NCI-H524 (cell line): Measurements from ENCODE around the gene ITSN1.
"Not testable (repeated sequence)": the region's sequence is repeated elsewhere in the genome, so short reads cannot be mapped to it uniquely, and the experiment has no call there.

Experiments used
- DNase-seq, 2 experiments: peaks; one replicate each; lab custom pipeline; 2025; lab: John Stamatoyannopoulos, UW

The ITSN1 gene

DNA sequence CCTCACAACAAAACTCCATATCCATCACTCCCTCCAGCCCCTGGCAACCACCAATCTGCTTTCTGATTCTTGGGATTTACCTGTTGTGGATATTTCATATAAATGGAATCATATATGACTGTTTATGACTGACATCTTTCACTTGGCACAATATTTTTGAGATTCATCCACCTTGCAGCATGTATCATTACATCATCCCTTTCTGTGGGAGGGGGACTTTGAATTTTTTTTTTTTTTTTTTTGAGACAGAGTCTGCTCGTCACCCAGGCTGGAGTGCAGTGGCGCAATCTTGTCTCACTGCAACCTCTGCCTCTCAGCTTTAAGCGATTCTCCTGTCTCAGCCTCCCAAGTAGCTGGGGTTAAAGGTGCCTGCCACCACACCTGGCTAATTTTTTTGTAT, 128.2 kb downstream of the ITSN1 start:
- no peak for DNase-seq

DNA sequence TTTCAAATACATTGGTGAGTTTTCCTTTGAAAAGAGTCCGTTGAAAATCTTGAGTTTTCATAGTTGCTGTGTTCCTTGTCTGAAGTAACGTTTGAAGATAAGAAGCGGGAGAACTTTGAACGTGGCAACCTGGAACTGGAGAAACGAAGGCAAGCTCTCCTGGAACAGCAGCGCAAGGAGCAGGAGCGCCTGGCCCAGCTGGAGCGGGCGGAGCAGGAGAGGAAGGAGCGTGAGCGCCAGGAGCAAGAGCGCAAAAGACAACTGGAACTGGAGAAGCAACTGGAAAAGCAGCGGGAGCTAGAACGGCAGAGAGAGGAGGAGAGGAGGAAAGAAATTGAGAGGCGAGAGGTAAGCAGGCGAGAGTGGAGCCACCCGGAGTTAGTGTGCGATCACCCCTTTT, 129.7 kb downstream of the ITSN1 start:
- no peak for DNase-seq

DNA sequence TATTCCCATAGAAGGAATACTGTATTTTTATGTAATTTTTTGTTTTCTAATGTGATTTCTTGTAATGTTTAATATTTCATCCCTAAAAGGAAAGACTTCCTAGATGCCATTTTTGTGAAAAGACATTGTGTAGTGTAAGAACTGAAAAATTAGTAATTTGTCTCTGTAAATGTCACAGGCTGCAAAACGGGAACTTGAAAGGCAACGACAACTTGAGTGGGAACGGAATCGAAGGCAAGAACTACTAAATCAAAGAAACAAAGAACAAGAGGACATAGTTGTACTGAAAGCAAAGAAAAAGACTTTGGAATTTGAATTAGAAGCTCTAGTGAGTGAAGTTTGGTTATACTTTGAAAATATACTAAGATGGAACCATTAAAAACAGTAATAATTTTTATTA, 132.2 kb downstream of the ITSN1 start:
- DNase-seq, result no peak

DNA sequence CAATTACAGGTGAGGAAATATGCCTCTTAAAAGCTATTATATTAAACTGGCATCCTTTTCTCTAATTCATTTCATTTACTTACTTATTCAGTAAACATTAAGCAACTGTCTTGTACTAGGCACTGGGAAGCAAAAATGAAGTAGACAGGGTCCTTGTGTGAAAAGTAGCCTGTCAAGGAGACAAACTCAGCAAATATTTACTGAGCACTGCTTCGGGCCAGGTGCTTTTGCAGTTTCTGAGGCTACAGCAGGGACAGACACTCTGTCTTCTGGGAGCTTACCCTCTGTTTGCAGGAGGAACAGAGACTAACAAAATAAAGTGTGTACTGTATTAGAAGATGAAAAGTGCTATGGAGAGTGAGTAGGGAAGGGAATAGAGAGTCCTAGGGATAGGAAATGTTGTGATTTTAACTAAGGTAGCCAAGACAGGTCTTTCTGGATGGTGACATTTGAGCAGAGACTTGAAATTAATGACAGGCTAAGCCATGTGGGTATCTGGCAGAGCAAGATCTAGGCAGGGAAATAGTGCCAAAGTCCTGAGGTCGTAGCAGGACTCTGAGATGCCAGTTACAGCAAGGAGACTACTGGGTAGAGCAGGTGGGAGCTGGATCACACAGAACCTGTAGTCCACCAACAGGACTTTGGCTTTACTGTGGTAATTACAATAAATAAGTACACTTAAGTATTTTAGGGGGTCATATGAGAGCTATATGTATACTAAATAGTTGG, 133.0 kb downstream of the ITSN1 start:
- no peak for DNase-seq

DNA sequence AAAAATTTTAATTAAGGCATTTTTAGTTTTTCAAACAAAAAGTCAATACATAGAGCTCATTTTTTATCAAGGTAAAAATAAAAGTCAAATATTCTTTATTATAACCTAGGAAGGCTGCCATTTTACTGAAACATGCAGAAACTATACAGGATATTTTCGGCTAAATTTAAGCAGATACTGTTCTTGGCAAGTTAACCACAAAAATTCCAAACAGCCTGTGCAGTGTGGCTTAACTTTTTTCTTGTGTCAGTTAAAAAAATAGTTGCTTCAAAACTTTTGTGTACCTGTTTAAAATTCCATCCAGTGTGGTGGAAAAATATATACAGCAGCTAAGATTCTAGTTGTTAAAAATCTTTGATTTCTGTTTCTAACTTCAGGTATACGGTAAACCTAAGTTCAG, 138.3 kb downstream of the ITSN1 start:
- DNase-seq, result no peak

DNA sequence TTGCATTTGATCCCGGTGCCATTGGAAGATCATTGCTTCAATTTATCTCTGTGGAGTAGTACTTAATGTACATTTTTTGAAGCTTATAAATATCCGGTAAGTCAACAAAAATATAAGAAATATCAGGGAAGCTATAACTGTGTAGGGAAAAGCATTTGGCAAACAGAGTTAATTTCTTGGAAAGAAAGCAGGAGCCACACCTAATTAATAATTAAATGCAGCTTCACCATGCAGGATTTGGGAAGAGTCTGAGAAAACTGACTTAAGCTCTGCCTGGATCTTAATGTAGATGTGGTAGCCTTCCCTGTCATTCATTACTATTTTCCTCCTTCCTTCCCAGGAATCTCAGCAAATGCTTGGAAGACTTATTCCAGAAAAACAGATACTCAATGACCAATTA, 138.8 kb downstream of the ITSN1 start:
- no peak for DNase-seq

DNA sequence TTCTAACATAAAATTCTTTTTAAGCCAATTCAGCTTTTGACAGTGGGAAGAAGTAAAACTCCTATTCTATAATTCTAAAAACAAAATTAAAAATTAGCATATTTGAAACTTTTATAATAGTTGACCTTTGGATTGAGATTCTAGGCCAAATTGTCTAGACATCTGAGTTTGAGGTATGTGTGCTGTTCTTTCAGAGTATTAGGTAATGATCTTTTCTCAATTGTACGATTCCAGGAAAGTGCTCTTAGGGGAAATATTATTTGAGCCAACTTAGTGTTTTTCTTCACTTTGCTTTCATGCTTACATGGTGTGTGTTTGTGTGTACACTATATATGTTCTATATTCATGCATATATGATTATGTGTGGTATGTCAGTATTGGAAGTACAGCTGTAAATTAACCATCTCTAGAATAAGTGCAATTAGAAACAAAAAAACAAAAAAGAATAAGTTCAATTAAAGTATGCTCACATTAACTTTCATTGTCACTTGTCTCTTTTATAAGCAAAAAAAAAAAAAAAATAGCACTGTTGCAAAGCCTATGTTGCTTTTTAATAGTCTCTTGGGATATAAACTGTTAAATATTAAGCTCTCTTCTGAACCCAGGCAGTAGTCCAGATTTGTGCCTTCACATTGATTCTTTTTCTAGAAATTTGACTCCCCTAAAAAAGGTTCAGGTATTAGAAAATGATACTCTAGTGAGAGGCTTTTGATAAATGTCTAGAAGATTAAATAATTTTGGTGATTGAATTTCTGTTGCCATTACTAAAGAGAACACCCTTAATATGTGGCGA, 141.1 kb downstream of the ITSN1 start:
- DNase-seq, result no peak

DNA sequence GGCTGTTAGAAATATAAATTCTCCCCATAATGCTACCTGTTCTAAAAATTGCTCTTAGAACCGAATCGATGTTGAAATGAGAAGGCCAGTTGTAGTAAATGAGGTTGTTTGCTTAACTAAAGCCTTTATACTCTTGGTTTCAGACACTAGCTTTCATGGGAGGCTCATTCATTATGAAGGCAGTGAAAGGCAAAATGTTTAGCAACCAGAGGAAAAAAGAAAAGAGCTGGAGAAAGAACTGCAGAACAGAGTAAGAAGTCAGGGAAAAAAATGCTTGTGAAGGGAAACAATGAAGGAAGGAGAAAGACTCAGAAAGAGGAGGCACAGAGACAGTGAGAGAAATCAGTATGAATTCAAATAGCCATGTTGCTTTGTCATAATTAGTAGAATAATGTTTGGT, 145.1 kb downstream of the ITSN1 start:
- no peak for DNase-seq

DNA sequence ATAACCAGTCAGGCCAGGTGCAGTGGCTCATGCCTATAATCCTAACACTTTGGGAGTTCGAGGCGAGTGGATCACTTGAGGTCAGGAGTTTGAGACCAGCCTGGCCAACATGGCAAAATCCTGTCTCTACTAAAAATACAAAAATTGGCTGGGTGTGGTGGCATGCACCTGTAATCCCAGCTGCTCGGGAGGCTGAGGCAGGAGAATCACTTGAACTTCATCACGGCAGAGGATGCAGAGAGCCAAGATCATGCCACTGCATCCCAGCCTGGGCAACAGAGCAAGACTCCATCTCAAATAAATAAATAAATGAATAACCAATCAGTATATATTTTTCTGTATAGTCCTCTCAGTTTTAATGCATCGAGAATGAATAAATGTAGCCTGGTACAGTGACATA, 146.1 kb downstream of the ITSN1 start:
- not testable (repeated sequence) for DNase-seq

DNA sequence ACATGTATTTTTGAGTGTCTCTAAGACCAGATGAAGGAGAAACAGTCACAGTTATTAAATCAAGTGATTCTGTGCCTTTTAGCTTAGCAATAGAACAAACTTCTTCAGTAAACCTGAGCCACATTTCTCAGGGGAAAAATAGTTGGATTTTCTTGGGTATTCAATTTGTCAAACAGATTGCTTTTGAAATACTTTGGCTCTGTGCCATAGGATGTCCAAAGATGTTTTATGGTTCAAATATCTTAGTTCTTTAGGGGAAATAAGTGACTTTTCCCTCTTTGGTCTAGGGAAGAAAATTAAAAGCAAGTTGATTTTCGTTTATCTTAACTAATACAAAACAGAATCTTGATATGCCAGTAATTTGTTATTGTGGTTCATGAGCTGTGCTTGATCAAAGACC, 147.4 kb downstream of the ITSN1 start:
- DNase-seq, result peak in 1 of 2 experiments; percentile 21

DNA sequence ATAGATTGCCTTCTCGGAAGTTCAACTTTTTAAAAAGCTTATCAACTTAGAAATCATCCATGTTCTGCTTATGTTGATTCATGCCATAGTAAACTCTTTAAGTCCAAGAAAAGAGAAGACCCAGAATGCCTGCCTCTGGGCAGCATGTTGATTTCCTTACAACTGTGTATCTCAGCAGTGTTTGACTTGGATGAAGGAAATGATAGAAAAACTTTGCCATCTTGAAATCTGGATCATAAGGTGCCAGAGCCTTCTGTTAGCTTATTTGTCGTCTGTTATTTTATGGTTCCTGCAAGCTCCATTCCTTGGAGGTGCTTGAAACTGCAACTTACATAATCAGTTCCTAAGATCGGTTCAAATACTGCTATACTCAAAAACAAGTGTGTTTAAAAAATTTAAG, 148.8 kb downstream of the ITSN1 start:
- no peak for DNase-seq

DNA sequence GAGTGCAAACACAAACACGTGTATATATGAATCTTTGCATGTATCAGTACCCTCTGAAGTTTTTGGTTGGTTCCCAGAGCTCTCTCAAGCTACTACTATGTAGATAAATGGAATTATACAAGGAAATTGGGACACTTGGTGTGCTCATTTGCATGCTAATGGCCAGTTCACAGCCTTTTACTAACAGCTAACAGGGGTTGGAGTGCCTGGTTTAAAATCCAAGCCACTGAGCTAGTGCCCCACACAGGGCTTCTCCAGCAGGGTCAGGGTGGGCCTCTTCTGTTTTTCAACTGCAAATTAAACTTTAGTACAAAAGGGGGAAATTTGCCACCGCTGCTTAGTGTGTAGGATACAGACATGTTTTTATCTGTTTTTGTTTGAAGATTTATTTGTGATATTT, 152.3 kb downstream of the ITSN1 start:
- no peak for DNase-seq

DNA sequence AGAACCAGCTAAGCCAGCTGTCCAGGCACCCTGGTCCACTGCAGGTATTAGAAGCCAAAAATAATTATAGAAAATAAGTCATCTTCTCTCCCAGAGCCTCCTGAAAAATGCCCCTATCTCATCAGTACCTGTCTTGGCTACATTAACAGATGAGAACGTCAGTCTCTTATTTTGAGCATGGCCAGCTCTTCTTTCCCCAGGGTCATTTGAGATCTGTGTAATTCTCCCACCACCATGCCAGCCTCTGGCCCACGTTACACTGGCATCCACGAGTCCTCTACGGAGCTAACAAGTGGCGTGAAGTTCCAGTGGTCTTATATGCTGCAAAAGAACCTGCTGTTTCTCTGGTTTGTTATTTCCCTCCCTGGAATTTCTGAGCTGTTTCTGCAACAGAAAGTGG, 155.3 kb downstream of the ITSN1 start:
- DNase-seq, result no peak

DNA sequence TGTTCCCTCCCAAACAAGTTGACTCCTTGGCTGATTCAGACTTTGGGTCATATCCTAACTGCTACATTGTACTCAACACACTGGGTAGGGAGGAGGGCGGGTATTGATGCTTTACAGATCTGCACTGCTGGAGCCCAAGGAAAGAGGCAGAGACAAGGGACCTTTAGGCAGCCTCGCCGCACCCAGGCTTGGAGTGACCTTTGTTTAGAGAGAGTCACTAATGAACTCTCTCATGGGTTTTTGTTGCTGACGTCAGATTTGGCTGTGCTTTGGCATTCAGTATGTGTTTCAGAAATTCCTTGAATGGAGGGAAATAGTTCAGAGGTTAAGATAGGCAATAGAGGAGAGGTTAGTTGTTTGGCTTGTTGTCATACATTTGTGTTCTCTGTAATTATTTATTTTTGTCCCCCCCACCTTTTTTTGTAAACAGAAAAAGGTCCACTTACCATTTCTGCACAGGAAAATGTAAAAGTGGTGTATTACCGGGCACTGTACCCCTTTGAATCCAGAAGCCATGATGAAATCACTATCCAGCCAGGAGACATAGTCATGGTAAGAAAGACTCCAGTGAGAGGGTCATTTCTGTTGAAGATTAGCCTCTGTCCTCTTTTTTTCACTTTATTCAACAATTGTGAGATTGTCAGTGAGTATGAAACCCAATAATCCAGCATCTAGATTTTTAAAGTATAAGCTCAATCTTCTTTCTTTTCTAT, 157.2 kb downstream of the ITSN1 start:
- no peak for DNase-seq

DNA sequence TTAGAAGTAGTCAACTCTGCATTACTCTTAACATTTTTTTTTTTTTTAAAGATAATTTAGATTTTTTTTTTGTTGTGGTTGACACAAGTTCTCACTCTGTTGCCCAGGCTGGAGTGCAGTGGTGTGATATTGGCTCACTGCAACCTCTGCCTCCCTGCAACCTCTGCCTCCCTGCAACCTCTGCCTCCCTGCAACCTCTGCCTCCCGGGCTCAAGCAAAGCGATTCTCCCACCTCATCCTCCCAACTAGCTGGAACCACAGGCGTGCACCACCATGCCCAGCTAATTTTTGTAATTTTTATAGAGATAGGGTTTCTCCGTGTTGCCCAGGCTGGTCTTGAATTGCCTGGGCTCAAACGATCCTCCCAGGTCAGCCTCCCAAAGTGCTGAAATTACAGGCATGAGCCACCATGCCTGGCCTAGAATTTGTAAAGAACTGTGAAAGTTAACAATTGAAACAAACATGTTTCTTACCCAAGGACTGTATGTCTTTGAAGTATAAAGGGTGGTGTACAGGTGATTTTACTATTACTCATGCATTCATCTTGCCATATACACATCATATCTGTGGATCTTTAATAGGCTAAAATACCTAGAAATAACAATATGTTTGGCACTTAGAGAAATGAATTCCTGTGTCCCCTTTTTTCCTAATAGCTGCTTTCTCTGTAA, 158.6 kb downstream of the ITSN1 start:
- DNase-seq, result no peak

DNA sequence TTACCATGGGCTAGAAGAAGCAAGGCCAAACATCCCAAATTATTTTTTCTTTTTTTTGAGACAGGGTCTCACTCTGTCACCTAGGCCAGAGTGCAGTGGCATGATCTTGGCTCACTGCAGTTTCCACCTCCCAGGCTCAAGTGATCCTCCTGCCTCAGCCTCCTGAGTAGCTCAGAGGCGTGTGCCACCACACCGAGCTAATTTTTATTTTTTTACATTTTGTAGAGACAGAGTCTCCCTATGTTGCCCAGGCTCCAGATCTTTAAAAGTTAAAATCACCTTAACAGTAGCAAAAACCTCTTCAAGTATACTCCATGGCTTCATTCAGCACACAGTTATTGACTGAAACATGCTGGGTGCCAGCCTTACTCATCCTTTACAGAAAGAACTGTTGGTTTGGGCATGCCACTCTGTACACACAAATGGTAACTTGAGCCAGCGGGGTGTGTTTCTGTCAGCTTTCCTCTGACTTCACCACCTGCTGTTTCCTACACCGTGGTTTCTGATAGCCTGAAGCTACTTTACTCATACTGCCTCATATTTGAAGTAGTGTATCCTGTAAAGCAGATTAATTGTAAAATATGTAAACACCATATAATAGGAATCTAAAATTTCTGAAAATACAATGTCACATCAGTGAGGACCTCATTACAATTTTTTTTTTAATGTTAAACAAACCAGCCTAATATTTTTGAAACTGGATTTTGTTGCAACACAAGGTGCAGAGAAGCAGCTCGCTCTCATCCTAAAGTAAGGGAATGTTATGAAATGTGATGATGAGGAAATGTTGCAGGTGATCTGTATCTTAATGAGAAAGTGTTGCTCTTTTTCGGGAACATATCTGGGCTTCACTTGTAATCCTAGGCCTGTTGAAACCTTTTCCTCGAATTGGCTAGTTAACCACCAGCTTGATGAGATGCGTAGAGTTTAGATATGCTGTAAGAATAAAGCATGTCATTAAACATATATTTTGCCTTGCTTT, 159.4 kb downstream of the ITSN1 start:
- DNase-seq, result peak; percentile 40 to 81

DNA sequence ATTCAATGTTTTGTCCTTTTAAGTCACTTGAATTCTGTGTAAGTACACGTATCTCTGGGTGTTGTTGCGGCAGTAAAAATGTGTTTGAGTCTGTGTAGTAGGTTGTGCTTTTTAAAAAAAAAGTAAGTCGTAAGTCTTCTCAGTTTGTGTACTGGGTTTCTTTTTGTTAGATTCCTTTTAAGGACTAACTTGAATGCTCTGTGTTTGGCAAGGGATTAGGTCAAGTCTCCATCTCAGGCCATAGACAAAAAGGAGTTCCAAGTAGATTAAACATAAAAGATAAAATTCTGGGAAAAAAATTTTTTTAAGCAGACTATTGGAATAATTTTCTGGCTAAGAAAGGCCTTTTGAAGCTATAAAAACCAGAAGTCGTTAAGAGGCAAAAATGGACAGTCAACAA, 160.2 kb downstream of the ITSN1 start:
- DNase-seq, result no peak

DNA sequence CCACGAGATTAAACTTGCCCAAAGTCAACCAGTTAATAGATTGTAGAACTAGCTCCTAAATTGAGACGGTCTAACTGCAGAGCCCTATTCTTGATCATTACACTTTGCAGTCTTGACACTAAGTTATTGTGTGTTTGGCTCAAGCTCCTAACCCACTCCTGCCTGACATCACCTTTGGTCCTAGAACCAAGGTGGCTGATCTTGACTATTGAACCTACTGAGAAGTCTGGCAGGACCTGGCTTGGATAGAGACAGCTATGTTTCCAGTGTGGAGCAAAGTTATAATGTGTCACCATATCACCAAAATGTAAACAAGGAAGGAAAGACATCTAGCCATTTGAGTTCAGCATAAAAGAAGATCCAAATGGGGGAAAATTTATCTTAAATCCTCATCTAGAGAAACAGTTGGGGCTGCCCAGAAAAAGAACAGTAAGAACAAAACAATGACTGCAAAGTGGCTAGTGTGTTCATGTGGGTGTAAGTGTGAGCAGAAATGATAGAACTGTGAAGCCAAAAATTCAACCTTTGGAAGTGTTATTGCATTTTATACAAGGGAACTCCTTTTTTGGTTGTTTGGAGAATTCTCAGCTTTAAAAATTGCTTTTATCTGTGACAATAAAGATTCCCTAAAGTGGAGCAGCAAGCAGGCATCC, 166.5 kb downstream of the ITSN1 start:
- DNase-seq, result no peak

DNA sequence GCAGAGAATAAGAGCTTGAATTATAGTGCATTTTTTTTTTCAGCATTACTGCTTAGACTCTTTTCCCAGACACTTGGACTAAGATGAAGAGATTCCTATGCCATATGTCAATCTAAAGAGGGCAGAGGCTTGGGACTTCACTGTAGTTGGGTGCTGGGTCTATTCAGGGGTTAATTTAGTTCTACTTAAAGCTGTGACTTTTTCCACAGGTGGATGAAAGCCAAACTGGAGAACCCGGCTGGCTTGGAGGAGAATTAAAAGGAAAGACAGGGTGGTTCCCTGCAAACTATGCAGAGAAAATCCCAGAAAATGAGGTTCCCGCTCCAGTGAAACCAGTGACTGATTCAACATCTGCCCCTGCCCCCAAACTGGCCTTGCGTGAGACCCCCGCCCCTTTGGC, 168.5 kb downstream of the ITSN1 start:
- no peak for DNase-seq

DNA sequence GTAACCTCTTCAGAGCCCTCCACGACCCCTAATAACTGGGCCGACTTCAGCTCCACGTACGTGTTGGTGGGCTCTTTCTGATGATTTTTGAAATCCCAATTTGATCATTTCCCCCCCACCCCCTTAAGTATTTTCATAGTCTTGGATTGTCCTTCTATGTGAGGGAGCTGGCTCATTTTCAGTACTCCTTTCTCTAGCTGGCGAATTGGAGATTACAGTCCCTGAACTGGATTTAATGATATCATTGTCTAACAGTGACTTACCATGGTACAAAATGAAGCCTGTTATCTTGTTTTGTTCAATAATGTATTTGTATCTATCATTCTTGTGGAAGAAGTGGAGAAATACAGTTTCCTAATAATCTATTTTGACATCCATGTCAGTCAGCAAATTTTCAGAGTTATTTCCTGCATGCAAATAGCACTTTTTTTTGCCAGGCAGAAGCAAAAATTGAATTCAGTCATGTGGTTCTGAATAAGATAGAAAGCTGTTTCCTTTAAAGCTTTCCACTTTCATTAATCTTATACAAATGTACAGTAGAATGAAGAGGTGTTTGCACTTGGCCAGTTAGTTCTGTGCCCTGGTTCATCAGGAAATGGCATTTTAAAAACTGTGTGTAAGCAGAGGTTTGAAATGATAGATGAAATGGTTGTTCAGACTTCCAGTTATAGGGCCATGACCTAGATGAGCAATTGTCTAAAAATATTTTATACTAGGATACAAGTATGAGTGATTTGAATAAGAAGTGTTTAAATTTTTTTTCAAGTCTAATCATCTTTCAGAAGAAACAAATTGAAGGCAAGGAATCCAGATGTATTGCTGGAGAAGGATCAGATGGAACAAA, 169.1 kb downstream of the ITSN1 start:
- no peak for DNase-seq
